ENCODE measurements around the gene NUP210. TPM values are rescaled to one million over a fixed set of nuclear protein-coding genes. Genes with fewer than 3 reads are reported as not detected.
A peak's percentile ranks its signal among the peaks of the same experiment; 100 is the strongest.

Gene NUP210
- total RNA-seq, 2 donors from 2014 or later = 4.4 to 4.5 TPM

- H3K4me1 ChIP-seq = no peaks in the 10 kb centered on the region
- H3K27me3 ChIP-seq = no peaks in the 10 kb centered on the region
- no peak for DNase-seq (ENCODE audit: low spot score)
- no peak overlapping the region for H3K27ac ChIP-seq
- no peak for TF ChIP-seq CTCF (IDR thresholded peaks at IDR 0.05)
- no peaks in the 10 kb centered on the region for H3K36me3 ChIP-seq
- no peaks in the 10 kb centered on the region for H3K9me3 ChIP-seq
- H3K4me3 ChIP-seq = no peak overlapping the region
Measured at GRCh38 chr3:13426591-13426990, 6.5 kb upstream of the NUP210 start.

- no peak for TF ChIP-seq CTCF (IDR thresholded peaks at IDR 0.05)
- DNase-seq (ENCODE audit: low spot score) = no peak
- Histone ChIP-seq H3K4me1 (no peaks in the 10 kb centered on the region), H3K4me3 (no peak overlapping the region), H3K36me3 (no peaks in the 10 kb centered on the region), H3K9me3 (no peaks in the 10 kb centered on the region), H3K27ac (no peak overlapping the region), H3K27me3 (no peaks in the 10 kb centered on the region)
Measured at GRCh38 chr3:13425689-13426088, 5.6 kb upstream of the NUP210 start.

GRCh38 chr3:13424865-13425617 lies 4.9 kb upstream of the NUP210 start:
- Histone ChIP-seq H3K4me1 (no peaks in the 10 kb centered on the region), H3K27me3 (no peaks in the 10 kb centered on the region), H3K4me3 (no peak overlapping the region), H3K36me3 (no peaks in the 10 kb centered on the region), H3K9me3 (no peaks in the 10 kb centered on the region), H3K27ac (no peak overlapping the region)
- no peak for DNase-seq (ENCODE audit: low spot score)
- TF ChIP-seq CTCF (IDR thresholded peaks at IDR 0.05) = no peak

- Histone ChIP-seq H3K4me1 (peaks cover 0 to 3% of the 10 kb centered on the region in 2 donors), H3K9me3 (no peaks in the 10 kb centered on the region), H3K4me3 (no peak overlapping the region), H3K27me3 (no peaks in the 10 kb centered on the region), H3K27ac (no peak overlapping the region), H3K36me3 (no peaks in the 10 kb centered on the region)
- TF ChIP-seq CTCF (IDR thresholded peaks at IDR 0.05) = no peak
- DNase-seq (ENCODE audit: low spot score) = no peak
Measured at GRCh38 chr3:13424141-13424844, 4.2 kb upstream of the NUP210 start.

GRCh38 chr3:13420831-13421765 lies 976 bp upstream of the NUP210 start:
- Histone ChIP-seq H3K27me3 (no peaks in the 10 kb centered on the region), H3K9me3 (no peaks in the 10 kb centered on the region), H3K4me1 (peaks cover 0 to 7% of the 10 kb centered on the region in 2 donors), H3K27ac (no peak overlapping the region), H3K36me3 (no peaks in the 10 kb centered on the region), H3K4me3 (peak overlapping the region in 1 of 2 donors; percentile 59)
- DNase-seq (ENCODE audit: low spot score) = no peak
- TF ChIP-seq CTCF (IDR thresholded peaks at IDR 0.05) = no peak

Measured in right atrium auricular region (tissue), 2 donors.